HEK293 (cell line): Measurements from ENCODE around the gene SLC1A1.

Source experiments
- CTCF ChIA-PET: fragments of 350-600 bp; formaldehyde crosslinking; extraction: SDS; loops from one replicate; lab custom pipeline; 2021; ENCODE audit warnings: antibody characterized with exemption; lab: Yijun Ruan, JAX
- POLR2A ChIA-PET: fragments of 300-600 bp; formaldehyde crosslinking; extraction: SDS; loops from one replicate; lab custom pipeline; 2020; ENCODE audit warnings: antibody characterized with exemption, inconsistent platforms; lab: Yijun Ruan, JAX
- H3K27ac ChIP-seq: fragments of 200-500 bp; sonication (Bioruptor generic); 2 replicates; pipeline ENCODE4 v1.5.1; 2014; ENCODE audit warnings: low read depth, low read length, control low read depth, inconsistent platforms; ENCODE audit errors: extremely low read depth
- H3K36me3 ChIP-seq, 2 experiments: fragments of 200-500 bp in 1 of 2; sonication (Bioruptor generic) in 1 of 2; 1 replicate in 1 of 2; 2 replicates in 1 of 2; pipeline ENCODE4 v1.5.1; 2014 to 2017; ENCODE audit warnings: inconsistent platforms in 2 of 2, low read length in 2 of 2; ENCODE audit not compliant: control insufficient read depth in 2 of 2, insufficient read depth in 1 of 2
- H3K4me1 ChIP-seq: fragments of 200-500 bp; sonication (Bioruptor generic); 2 replicates; pipeline ENCODE4 v1.5.1; 2014; ENCODE audit warnings: mild to moderate bottlenecking, low read length, inconsistent platforms; ENCODE audit not compliant: control insufficient read depth, insufficient read depth
- H3K4me3 ChIP-seq: 2 replicates; pipeline ENCODE4 v1.5.1; 2011; ENCODE audit warnings: low read depth, mild to moderate bottlenecking, control low read depth, low read length, moderate library complexity
- H3K9me3 ChIP-seq: fragments of 200-500 bp; sonication (Bioruptor generic); 2 replicates; pipeline ENCODE4 v1.5.1; 2014; ENCODE audit warnings: low read depth, low read length, inconsistent platforms; ENCODE audit not compliant: control insufficient read depth, insufficient read depth
- GLIS1 ChIP-seq: fragments of 450-650 bp; formaldehyde crosslinking; IDR thresholded peaks from 2 replicates; pipeline ENCODE4 v1.5.1; 2016; ENCODE audit warnings: missing biosample characterization, missing genetic modification characterization
- SP2 ChIP-seq: fragments of 450-650 bp; formaldehyde crosslinking; IDR thresholded peaks from 2 replicates; pipeline ENCODE4 v1.5.1; 2016; ENCODE audit warnings: missing biosample characterization, missing genetic modification characterization
- ZBTB11 ChIP-seq: fragments of 450-650 bp; formaldehyde crosslinking; conservative IDR thresholded peaks from 2 replicates; pipeline ENCODE4 v1.5.1; 2016; ENCODE audit warnings: low read depth, missing biosample characterization, missing genetic modification characterization
- ZBTB44 ChIP-seq: fragments of 450-650 bp; IDR thresholded peaks from 2 replicates; pipeline ENCODE4 v1.5.1; 2018; ENCODE audit warnings: missing biosample characterization, mild to moderate bottlenecking, missing genetic modification characterization
- ZFHX2 ChIP-seq: fragments of 450-650 bp; formaldehyde crosslinking; conservative IDR thresholded peaks from 2 replicates; pipeline ENCODE4 v1.5.1; 2016; ENCODE audit warnings: missing biosample characterization, missing genetic modification characterization
- ZNF169 ChIP-seq: fragments of 450-650 bp; formaldehyde crosslinking; IDR thresholded peaks from 2 replicates; pipeline ENCODE4 v1.5.1; 2016; ENCODE audit warnings: missing biosample characterization, missing genetic modification characterization
- ZNF223 ChIP-seq: fragments of 450-650 bp; formaldehyde crosslinking; IDR thresholded peaks from 2 replicates; pipeline ENCODE4 v1.5.1; 2016; ENCODE audit warnings: missing biosample characterization, missing genetic modification characterization
- ZNF266 ChIP-seq: fragments of 450-650 bp; formaldehyde crosslinking; IDR thresholded peaks from 2 replicates; pipeline ENCODE4 v1.5.1; 2016; ENCODE audit warnings: missing biosample characterization, missing genetic modification characterization, low read depth
- ZNF311 ChIP-seq: fragments of 450-650 bp; formaldehyde crosslinking; IDR thresholded peaks from 2 replicates; pipeline ENCODE4 v1.5.1; 2017; ENCODE audit warnings: missing biosample characterization, missing genetic modification characterization, borderline replicate concordance
- ZNF335 ChIP-seq: fragments of 450-650 bp; formaldehyde crosslinking; conservative IDR thresholded peaks from 2 replicates; pipeline ENCODE4 v1.5.1; 2016; ENCODE audit warnings: missing biosample characterization, missing genetic modification characterization
- ZNF362 ChIP-seq: fragments of 450-650 bp; formaldehyde crosslinking; IDR thresholded peaks from 2 replicates; pipeline ENCODE4 v1.5.1; 2016; ENCODE audit warnings: missing biosample characterization, missing genetic modification characterization
- ZNF366 ChIP-seq: fragments of 450-650 bp; formaldehyde crosslinking; conservative IDR thresholded peaks from 2 replicates; pipeline ENCODE4 v1.5.1; 2016; ENCODE audit warnings: missing biosample characterization, missing genetic modification characterization
- ZNF560 ChIP-seq: fragments of 450-650 bp; formaldehyde crosslinking; IDR thresholded peaks from 2 replicates; pipeline ENCODE4 v1.5.1; 2017; ENCODE audit warnings: missing biosample characterization, missing genetic modification characterization, borderline replicate concordance
- ZNF580 ChIP-seq: fragments of 450-650 bp; formaldehyde crosslinking; IDR thresholded peaks from 2 replicates; pipeline ENCODE4 v1.5.1; 2016; ENCODE audit warnings: missing biosample characterization, missing genetic modification characterization
- ZNF585B ChIP-seq: fragments of 450-650 bp; formaldehyde crosslinking; IDR thresholded peaks from 2 replicates; pipeline ENCODE4 v1.5.1; 2016; ENCODE audit warnings: missing biosample characterization, missing genetic modification characterization
- ZNF610 ChIP-seq: fragments of 450-650 bp; formaldehyde crosslinking; IDR thresholded peaks from 2 replicates; pipeline ENCODE4 v1.5.1; 2016; ENCODE audit warnings: missing biosample characterization, missing genetic modification characterization, borderline replicate concordance
- ZNF623 ChIP-seq: fragments of 450-650 bp; formaldehyde crosslinking; IDR thresholded peaks from 2 replicates; pipeline ENCODE4 v1.5.1; 2016; ENCODE audit warnings: missing biosample characterization, missing genetic modification characterization
- ZNF629 ChIP-seq: fragments of 450-650 bp; formaldehyde crosslinking; IDR thresholded peaks from 2 replicates; pipeline ENCODE4 v1.5.1; 2017; ENCODE audit warnings: missing biosample characterization, missing genetic modification characterization
- ZNF776 ChIP-seq: fragments of 450-650 bp; formaldehyde crosslinking; IDR thresholded peaks from 2 replicates; pipeline ENCODE4 v1.5.0; 2017; ENCODE audit warnings: missing biosample characterization, missing genetic modification characterization, borderline replicate concordance
- ZSCAN30 ChIP-seq: fragments of 450-650 bp; IDR thresholded peaks from 2 replicates; pipeline ENCODE4 v1.5.1; 2018; ENCODE audit warnings: missing biosample characterization, mild to moderate bottlenecking, missing genetic modification characterization, moderate library complexity

SLC1A1 gene

GRCh38 chr9:4555236-4555635 lies 65.0 kb downstream of the SLC1A1 start (continued):
- TF ChIP-seq ZNF311 (tag by site-specific recombination): no peak
- TF ChIP-seq ZBTB44: no peak
- no peak for TF ChIP-seq ZNF580 (tag by site-specific recombination)
- TF ChIP-seq ZNF366: peak; percentile 32; the same call in 1 of the 2 replicates
- peak; percentile 52; the same call in 1 of the 2 replicates for TF ChIP-seq GLIS1 (tag by site-specific recombination)
- no peak for TF ChIP-seq ZSCAN30 (tag by site-specific recombination)
- no peak for TF ChIP-seq ZNF610 (tag by site-specific recombination)

- TF ChIP-seq ZFHX2 (tag by site-specific recombination): no peak
- no peak for TF ChIP-seq SP2 (tag by site-specific recombination)
- no peak for TF ChIP-seq ZBTB11 (tag by site-specific recombination)
- no peak for TF ChIP-seq ZNF223
- no peak for TF ChIP-seq ZNF362
- TF ChIP-seq ZNF776 (tag by site-specific recombination): no peak
- no peak for TF ChIP-seq ZNF623 (tag by site-specific recombination)
- TF ChIP-seq ZNF335: no peak
- TF ChIP-seq ZNF266 (tag by site-specific recombination): no peak
- no peak for TF ChIP-seq ZNF585B (tag by site-specific recombination)
- no peak for TF ChIP-seq ZNF560 (tag by site-specific recombination)
- no peak for TF ChIP-seq ZNF169
- TF ChIP-seq ZNF629 (tag by site-specific recombination): no peak
- Histone ChIP-seq H3K4me1 (peaks cover 14% of the 10 kb centered on the region), H3K9me3 (no peaks in the 10 kb centered on the region), H3K36me3 (no peaks in the 10 kb centered on the region), H3K4me3 (no peak overlapping the region), H3K27ac (no peak overlapping the region)
- ChIA-PET POLR2A (interaction anchor here (0.6 kb wide), 1 partner anchor 162 kb away, joined by 4 read pairs; no protein-coding TSS in a partner anchor), CTCF (no interaction called here)
Measured at GRCh38 chr9:4558371-4558998, 68.2 kb downstream of the SLC1A1 start.
